Measurements from ENCODE around the gene RUBCNL. TPM values are rescaled to one million over a fixed set of nuclear protein-coding genes. Genes with fewer than 3 reads are reported as not detected.

RUBCNL gene
- total and polyA plus RNA-seq, 2 donors (not counting 3 experiments of a cell fraction or from before 2014, with no cell fraction given): not detected

- Histone ChIP-seq H3K79me2 (ENCODE audit: control insufficient read depth, insufficient read depth, low read length) (no peaks in the 10 kb centered on the region), H3K36me3 (ENCODE audit: control insufficient read depth in 2 of 2, extremely low read depth in 1 of 2, insufficient read depth in 2 of 2, low read length in 2 of 2) (no peaks in the 10 kb centered on the region), H2AFZ (ENCODE audit: low read depth, low read length) (no peak overlapping the region), H3K4me3 (replicated peaks in 1 of 3; ENCODE audit: insufficient read depth in 1 of 3, low read depth in 1 of 3, low read length in 3 of 3) (no peak overlapping the region), H3K9me1 (replicated peaks; ENCODE audit: control insufficient read depth, extremely low read depth, insufficient read depth, low read length) (no peaks in the 10 kb centered on the region), H3K27me3 (ENCODE audit: control insufficient read depth in 2 of 2, insufficient read depth in 2 of 2, low read length in 2 of 2) (peaks cover 3 to 9% of the 10 kb centered on the region in 2 experiments), H3K4me1 (ENCODE audit: control insufficient read depth, extremely low read depth, insufficient read depth, low read length) (no peaks in the 10 kb centered on the region), H3K9me3 (replicated peaks; ENCODE audit: control insufficient read depth, insufficient read depth, low read length) (no peaks in the 10 kb centered on the region), H3K4me2 (ENCODE audit: insufficient read depth, low read length) (no peak overlapping the region), H3K27ac (ENCODE audit: insufficient read depth, low read depth, low read length) (no peak overlapping the region), H3K9ac (replicated peaks; ENCODE audit: extremely low read depth, insufficient read depth, low read length) (no peak overlapping the region), H4K20me1 (replicated peaks; ENCODE audit: control insufficient read depth, extremely low read depth, insufficient read depth, low read length) (no peaks in the 10 kb centered on the region)
- TF ChIP-seq GATA2 (IDR thresholded peaks at IDR 0.05; ENCODE audit: insufficient read depth, insufficient read length, low read depth, low read length) (no peak), MYC (IDR thresholded peaks at IDR 0.05; ENCODE audit: low read depth, low read length) (no peak)
- dilution Hi-C loops (cut with MboI; ENCODE audit: extremely low pct_ligation_motif_present, low sequenced_read_pairs): no loop called here
- ChIA-PET CTCF (no interaction called here), POLR2A (no interaction called here)
- DNase-seq (ENCODE audit: low read depth, low spot score) (no peak), FAIRE-seq (no peak)
- no TSS peak for BruUV-seq (replicated peaks)
- intact Hi-C loops (cut with micrococcal nuclease): no loop called here
Measured at GRCh38 chr13:46314587-46314986, 72.5 kb downstream of the RUBCNL start.

GRCh38 chr13:46313432-46314257, 73.4 kb downstream of the RUBCNL start:
- H3K4me2 ChIP-seq (ENCODE audit: insufficient read depth, low read length): no peak overlapping the region
- dilution Hi-C loops (cut with MboI; ENCODE audit: extremely low pct_ligation_motif_present, low sequenced_read_pairs) (no loop called here), intact Hi-C loops (cut with micrococcal nuclease) (no loop called here)
- POLR2A ChIA-PET: no interaction called here
- DNase-seq (ENCODE audit: low read depth, low spot score) (no peak), FAIRE-seq (no peak)
- no TSS peak for BruUV-seq (replicated peaks)
- no peaks in the 10 kb centered on the region for H3K4me1 ChIP-seq (ENCODE audit: control insufficient read depth, extremely low read depth, insufficient read depth, low read length)
- TF ChIP-seq FOS (IDR thresholded peaks at IDR 0.05; ENCODE audit: borderline replicate concordance, insufficient read depth, low read length) (no peak), EZH2 (IDR thresholded peaks at IDR 0.05; ENCODE audit: borderline replicate concordance, low read depth, low read length, severe bottlenecking) (no peak), JUN (IDR thresholded peaks at IDR 0.05; ENCODE audit: borderline replicate concordance, insufficient read depth, insufficient read length, low read depth) (no peak), MYC (IDR thresholded peaks at IDR 0.05; ENCODE audit: low read depth, low read length) (no peak), POLR2AphosphoS5 (IDR thresholded peaks at IDR 0.05; ENCODE audit: insufficient read depth, low read depth, low read length) (no peak), POLR2A (IDR thresholded peaks at IDR 0.05; ENCODE audit: low read depth, low read length) (no peak), CTCF (IDR thresholded peaks at IDR 0.05; ENCODE audit: extremely low read depth in 1 of 2, insufficient read depth in 1 of 2, low read depth in 1 of 2, low read length in 2 of 2) (no peak), GATA2 (IDR thresholded peaks at IDR 0.05; ENCODE audit: insufficient read depth, insufficient read length, low read depth, low read length) (no peak), MAX (IDR thresholded peaks at IDR 0.05; ENCODE audit: insufficient read depth, insufficient read length) (no peak)
- H3K9ac ChIP-seq (replicated peaks; ENCODE audit: extremely low read depth, insufficient read depth, low read length): no peak overlapping the region
- no peak overlapping the region for H2AFZ ChIP-seq (ENCODE audit: low read depth, low read length)
- no peak overlapping the region for H3K27ac ChIP-seq (ENCODE audit: insufficient read depth, low read depth, low read length)
- H3K27me3 ChIP-seq (ENCODE audit: control insufficient read depth in 2 of 2, insufficient read depth in 2 of 2, low read length in 2 of 2): peaks cover 0 to 7% of the 10 kb centered on the region in 2 experiments
- CTCF ChIA-PET: interaction anchor here (1.8 kb wide), 1 partner anchor 7 kb away, joined by 5 read pairs; no protein-coding TSS in a partner anchor
- no peaks in the 10 kb centered on the region for H3K9me3 ChIP-seq (replicated peaks; ENCODE audit: control insufficient read depth, insufficient read depth, low read length)
- no peak overlapping the region for H3K4me3 ChIP-seq (replicated peaks in 1 of 3; ENCODE audit: insufficient read depth in 1 of 3, low read depth in 1 of 3, low read length in 3 of 3)
- H3K9me1 ChIP-seq (replicated peaks; ENCODE audit: control insufficient read depth, extremely low read depth, insufficient read depth, low read length): no peaks in the 10 kb centered on the region
- no peaks in the 10 kb centered on the region for H3K79me2 ChIP-seq (ENCODE audit: control insufficient read depth, insufficient read depth, low read length)
- no peaks in the 10 kb centered on the region for H4K20me1 ChIP-seq (replicated peaks; ENCODE audit: control insufficient read depth, extremely low read depth, insufficient read depth, low read length)
- H3K36me3 ChIP-seq (ENCODE audit: control insufficient read depth in 2 of 2, extremely low read depth in 1 of 2, insufficient read depth in 2 of 2, low read length in 2 of 2): no peaks in the 10 kb centered on the region
